Measurements from ENCODE around the gene ATP6V1B1. TPM values are rescaled to one million over a fixed set of nuclear protein-coding genes. Genes with fewer than 3 reads are reported as not detected.

ATP6V1B1 gene
- total and polyA plus RNA-seq, 2 of the 13 experiments (the other 11 are each of a cell fraction or from before 2014, with no cell fraction given), result 0.58 to 1.6 TPM

- Histone ChIP-seq H3K36me3 (replicated peaks in 1 of 2; ENCODE audit: control insufficient read depth in 1 of 2, insufficient read depth in 2 of 2, low read length in 2 of 2) (peaks cover 12 to 14% of the 10 kb centered on the region in 2 experiments), H3K79me2 (ENCODE audit: insufficient read depth, low read length) (no peaks in the 10 kb centered on the region), H3K27ac (ENCODE audit: extremely low read length, insufficient read depth, low read length) (no peak overlapping the region), H4K20me1 (ENCODE audit: insufficient read depth, low read length) (no peaks in the 10 kb centered on the region), H3K4me1 (ENCODE audit: insufficient read depth, low read length) (peaks cover 8% of the 10 kb centered on the region), H2AFZ (ENCODE audit: low read length) (no peak overlapping the region), H3K9me3 (ENCODE audit: low read length) (no peaks in the 10 kb centered on the region), H3K4me3 (replicated peaks in 1 of 3; ENCODE audit: insufficient read depth in 1 of 3, low read depth in 2 of 3, low read length in 3 of 3) (no peak overlapping the region), H3K27me3 (ENCODE audit: control insufficient read depth in 1 of 2, insufficient read depth in 2 of 2, low read length in 2 of 2) (no peaks in the 10 kb centered on the region), H3K4me2 (ENCODE audit: low read depth, low read length) (no peak overlapping the region), H3K9ac (ENCODE audit: insufficient read depth, low read depth, low read length) (no peak overlapping the region)
- intact Hi-C loops (cut with micrococcal nuclease; ENCODE audit: unreplicated experiment), result no loop called here
- ChIA-PET CTCF (ENCODE audit: low intra/inter-chr PET ratio, low total read pairs) (no interaction called here), POLR2A (no interaction called here)
- no TSS peak for BruUV-seq (replicated peaks)
- WGBS (ENCODE audit: low lambda C conversion rate), result 92% methylated on average over 13 of the region's 14 CpGs
- in situ Hi-C loops (cut with HindIII; ENCODE audit: extremely low pct_ligation_motif_present, low pct_unique_long_range_greater_than_20kb), result no loop called here
- TF ChIP-seq ZEB1 (IDR thresholded peaks at IDR 0.05; ENCODE audit: insufficient replicate concordance, low read depth) (no peak), TRIM22 (IDR thresholded peaks at IDR 0.05) (no peak), ZNF770 (CRISPR knock-in tag; IDR thresholded peaks at IDR 0.05) (no peak), PAX8 (CRISPR knock-in tag; IDR thresholded peaks at IDR 0.05; ENCODE audit: borderline replicate concordance) (no peak), SOX6 (IDR thresholded peaks at IDR 0.05) (no peak), SOX6 (CRISPR knock-in tag; IDR thresholded peaks at IDR 0.05) (no peak), CREB3 (CRISPR knock-in tag; IDR thresholded peaks at IDR 0.05) (no peak), HIVEP1 (CRISPR knock-in tag; IDR thresholded peaks at IDR 0.05) (no peak), IKZF5 (CRISPR knock-in tag; IDR thresholded peaks at IDR 0.05) (no peak), MZF1 (CRISPR knock-in tag; IDR thresholded peaks at IDR 0.05; ENCODE audit: borderline replicate concordance) (no peak), KDM3A (CRISPR knock-in tag; IDR thresholded peaks at IDR 0.05; ENCODE audit: low read depth) (no peak), ZMYM3 (CRISPR knock-in tag; IDR thresholded peaks at IDR 0.05) (no peak), ZNF335 (CRISPR knock-in tag; IDR thresholded peaks at IDR 0.05) (no peak)
- no peak for DNase-seq (ENCODE audit: low spot score)
- no peak for FAIRE-seq
- ATAC-seq, result no peak
Observed at GRCh38 chr2:70981866-70982810, 46.4 kb downstream of the ATP6V1B1 start.

Measured in HepG2 (cell line).